OCI-M2 (cell line): ENCODE results near the gene ZNF366.
"Not testable (repeated sequence)": the region's sequence is repeated elsewhere in the genome, so short reads cannot be mapped to it uniquely, and the experiment has no call there.

Experiments used
- DNase-seq: peaks from one replicate; lab custom pipeline; 2025; ENCODE audit not compliant: unreplicated experiment; lab: John Stamatoyannopoulos, UW

ZNF366 gene

DNA sequence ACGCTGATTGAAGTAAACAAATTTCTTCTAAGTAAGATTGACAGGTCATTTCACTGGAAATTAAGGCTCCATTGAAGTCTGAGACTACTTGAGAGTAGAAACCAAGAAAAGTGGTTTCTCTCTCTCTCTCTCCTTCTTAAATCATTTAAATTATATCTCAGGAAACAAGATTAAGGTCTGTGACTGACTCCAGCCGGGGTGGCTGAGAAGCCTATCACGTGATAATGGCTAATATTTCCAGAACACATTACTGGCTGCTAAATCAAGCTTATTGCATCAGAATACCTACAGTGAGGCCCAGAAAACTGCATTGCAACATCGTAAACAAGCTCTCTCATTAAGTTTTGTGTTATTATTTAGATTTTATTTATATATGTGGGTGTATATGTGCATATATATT, 98.6 kb downstream of the ZNF366 start:
- DNase-seq, result no peak

DNA sequence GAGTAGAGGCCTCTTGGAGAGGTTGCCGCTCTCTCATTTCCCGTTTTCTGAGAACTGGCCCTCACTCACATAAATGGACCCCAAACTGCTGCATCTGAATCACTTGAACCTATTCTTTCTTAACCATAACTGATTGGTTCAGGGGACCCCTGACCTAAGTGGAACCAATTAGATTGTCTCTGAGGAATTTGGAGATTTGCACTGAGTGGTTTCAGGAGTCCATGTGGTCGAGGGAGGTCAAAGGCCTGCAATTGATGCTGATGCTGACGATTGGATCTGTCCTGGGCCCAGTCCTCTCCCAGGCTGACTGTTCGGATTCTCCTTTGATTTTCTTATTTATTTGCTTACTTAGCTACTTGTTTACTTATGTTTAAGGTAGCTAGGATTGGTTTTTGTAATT, 99.1 kb downstream of the ZNF366 start:
- DNase-seq, result no peak

DNA sequence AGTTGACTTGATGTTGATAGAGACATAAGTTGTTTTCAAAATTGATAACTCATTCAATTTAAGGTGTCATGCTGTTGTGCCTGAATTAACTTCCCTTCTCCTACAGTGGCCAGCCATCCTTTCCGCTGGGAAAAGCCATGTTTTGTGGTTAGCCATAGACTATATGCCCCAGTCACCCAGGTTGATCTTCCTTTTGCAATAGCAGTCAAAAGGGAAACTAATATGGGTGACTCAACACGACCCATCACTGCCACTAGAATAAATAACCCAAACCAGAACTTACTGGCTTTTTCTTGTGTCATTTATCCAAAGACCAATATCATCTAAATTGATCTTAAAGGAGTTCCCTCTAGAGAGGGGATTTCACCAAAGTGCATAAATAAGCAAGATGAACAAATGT, 99.7 kb downstream of the ZNF366 start:
- DNase-seq, result no peak

DNA sequence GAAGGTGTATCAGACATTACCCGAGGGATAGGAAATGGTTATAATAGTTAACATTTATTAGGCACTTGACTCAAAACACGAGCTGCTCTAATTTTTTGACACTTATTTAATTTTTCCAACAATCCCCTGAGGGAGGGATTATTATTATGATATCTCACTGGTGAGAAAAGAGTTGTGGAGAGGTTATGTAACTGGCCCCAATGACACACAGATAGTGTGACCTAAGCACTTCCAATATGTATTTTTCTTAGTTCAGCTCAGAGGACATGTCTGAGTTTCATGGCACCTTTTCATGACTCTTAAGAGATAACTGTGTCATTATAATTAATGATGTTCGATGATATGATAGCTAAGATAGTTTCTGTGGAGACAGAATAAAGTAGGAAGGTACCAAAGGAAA, 100.1 kb downstream of the ZNF366 start:
- DNase-seq, result no peak

DNA sequence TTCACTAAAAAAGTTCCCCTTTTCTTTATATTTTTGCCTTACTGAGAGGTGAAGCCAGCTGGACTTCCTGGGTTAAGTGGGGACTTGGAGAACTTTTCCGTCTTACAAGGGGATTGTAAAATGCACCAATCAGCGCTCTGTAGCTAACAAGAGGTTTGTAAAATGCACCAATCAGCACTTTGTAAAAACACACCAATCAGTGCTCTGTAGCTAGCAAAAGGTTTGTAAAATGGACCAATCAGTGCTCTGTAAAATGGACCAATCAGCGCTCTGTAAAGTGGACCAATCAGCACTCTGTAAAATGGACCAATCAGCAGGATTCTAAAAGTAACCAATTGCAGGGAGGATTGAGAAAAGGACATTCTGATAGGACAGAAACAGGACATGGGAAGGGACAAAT, 102.4 kb downstream of the ZNF366 start:
- not testable (repeated sequence) for DNase-seq

DNA sequence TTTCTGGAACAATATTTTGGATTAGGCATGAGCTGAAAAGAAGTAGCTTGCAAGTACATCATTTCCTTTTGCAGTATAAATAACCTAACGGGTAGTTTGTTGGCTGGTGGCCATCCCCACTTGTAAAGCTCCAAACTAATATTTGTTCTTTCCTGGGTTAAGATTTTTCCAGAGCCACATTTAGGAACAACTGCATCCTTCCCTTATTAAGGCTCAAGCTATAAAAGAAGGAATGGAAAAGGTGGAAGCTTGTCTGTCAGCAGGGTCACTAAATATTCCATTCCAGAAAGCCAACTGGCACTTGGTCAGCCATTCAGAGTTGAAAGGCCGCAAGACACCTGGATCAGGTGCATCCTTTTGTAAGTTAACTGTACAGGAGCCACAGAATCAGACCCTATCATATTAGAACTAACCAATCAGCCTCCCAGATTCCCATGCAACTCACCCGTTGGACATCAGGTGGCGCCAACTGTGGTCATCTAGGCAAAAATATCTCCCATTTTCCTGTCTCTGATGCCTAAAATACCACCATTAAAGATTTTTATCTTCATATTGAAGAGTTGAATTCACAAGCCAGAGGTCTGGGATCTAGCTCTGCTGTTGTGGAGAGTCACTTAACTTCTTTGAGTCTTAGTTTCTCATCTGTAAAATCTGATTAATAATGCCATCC, 104.1 kb downstream of the ZNF366 start:
- DNase-seq, result no peak

DNA sequence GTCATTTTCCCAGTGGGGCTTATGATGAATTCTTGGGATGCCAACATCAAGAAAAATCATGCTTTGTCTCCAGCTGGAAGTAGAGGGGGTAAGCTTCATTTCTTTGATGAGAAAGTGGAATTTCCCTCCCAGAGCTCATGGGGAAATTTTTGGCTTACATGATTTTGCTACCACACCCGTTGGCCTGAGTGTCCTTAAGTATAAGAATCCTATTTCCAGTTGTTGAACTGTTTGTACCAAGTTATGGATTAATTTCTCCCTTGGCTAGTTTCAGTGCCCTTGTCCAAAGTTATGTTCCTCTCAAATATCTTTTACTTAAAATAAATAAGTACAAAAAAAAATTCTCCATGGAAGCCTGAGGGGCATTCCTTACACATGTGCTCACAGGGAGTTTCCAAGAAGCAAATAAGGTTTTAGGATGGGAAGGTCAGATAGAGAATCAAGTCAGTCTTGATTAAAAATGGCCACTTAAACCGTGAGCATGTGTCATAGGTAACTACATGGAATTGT, 104.8 kb downstream of the ZNF366 start:
- no peak for DNase-seq

DNA sequence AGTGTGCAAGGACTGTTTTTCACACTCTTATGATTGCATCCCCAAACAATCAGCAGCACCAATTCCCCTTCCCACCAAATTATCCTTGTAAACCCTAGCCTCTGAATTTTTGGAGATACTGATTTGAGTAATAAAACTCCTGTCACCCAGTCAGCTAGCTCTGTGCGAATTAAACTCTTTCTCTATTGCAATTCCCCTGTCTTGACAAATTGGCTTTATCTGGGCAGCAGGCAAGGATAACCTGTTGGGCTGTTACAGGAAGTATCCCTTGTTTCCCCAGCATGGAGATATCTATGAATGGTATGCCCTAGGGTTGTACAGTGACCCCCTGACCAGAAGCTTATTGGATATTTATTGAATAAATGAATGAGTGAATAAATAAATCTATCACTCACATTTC, 106.3 kb downstream of the ZNF366 start:
- no peak for DNase-seq

DNA sequence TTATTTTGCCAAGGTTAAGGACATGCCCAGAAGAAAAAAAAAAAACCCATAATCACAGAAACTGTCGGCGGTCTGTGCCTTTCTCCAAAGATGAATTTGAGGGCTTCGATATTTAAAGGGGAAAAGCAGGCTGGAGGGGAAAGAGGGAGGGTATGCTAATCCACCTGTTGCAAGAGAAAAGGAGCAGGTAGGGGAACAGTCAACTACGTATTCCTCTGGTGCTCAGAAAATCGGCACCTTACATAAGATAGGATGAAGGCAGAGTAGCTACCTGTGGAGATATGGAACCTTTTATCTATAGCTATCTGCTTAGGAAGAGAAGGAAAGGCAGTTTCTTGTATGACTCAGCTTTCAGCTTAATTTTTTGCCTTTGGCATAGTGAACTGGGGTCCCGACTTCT, 109.4 kb downstream of the ZNF366 start:
- no peak for DNase-seq

DNA sequence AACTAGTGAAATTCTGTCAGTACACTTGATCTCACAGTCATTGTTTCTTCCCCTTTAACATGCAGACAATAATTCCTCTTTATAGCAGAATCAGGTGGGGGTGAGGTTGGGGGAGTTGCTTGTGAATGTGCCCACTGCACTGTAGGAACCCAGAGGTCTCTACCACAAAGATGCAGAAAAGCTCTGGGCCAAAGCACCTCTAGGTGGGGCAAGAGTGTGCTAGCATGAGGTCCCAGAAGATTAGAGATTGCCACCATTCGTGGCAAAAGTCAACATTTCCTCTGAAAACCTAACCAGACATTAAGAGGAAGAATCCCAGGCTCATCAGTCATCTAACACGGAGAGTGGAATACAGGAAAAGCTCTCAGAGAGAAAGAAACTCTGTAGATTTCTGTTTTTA, 112.5 kb downstream of the ZNF366 start:
- no peak for DNase-seq

DNA sequence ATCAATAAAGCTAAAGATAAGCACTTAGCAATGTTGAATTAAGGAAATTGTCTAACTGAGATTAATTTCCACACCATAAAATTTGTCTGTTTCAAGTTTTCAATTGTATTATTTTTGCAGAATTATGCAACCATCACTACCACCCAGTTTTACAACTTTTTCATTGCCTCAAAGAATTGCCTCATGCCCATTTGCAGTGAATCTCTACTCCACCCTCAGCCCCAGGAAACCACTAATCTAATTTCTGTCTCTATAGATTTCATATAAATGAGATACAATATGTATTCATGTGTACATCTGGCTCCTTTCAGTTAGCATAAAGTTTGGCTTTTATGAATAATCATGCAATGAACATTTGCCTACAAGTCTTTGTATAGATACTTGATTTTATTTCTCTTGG, 114.2 kb downstream of the ZNF366 start:
- DNase-seq, result no peak
